SK-N-SH (cell line): ENCODE results near the gene BCO2.

Experiments used
- EP300 ChIP-seq, 2 experiments: IDR thresholded peaks; 2 replicates each; pipeline versions ENCODE4 v1.4.0 to v1.6.1; 2012; ENCODE audit warnings: borderline replicate concordance in 1 of 2, low read depth in 1 of 2, low read length in 1 of 2
- GABPA ChIP-seq: IDR thresholded peaks from 2 replicates; pipeline ENCODE4 v1.4.0; 2012; ENCODE audit warnings: low read depth, mild to moderate bottlenecking
- GATA2 ChIP-seq: sonication (generic); formaldehyde crosslinking; IDR thresholded peaks from 2 replicates; pipeline ENCODE4 v1.5.0; 2020; ENCODE audit warnings: mild to moderate bottlenecking, missing genetic modification reagents
- PBX3 ChIP-seq: IDR thresholded peaks from 2 replicates; pipeline ENCODE4; 2012
- TEAD4 ChIP-seq: IDR thresholded peaks from 2 replicates; pipeline ENCODE4 v1.4.0; 2012; ENCODE audit warnings: mild to moderate bottlenecking, borderline replicate concordance; ENCODE audit not compliant: insufficient read depth
- YY1 ChIP-seq: IDR thresholded peaks from 2 replicates; pipeline ENCODE4 v1.4.0; 2012; ENCODE audit warnings: low read depth, mild to moderate bottlenecking
- TF ChIP-seq, protein P1 (sequence below): fragments of 200-600 bp; sonication (generic); IDR thresholded peaks from 2 replicates; pipeline ENCODE4 v1.6.1; 2017; ENCODE audit warnings: antibody characterized with exemption, mild to moderate bottlenecking, moderate library complexity

- TF ChIP-seq, protein P1, sequence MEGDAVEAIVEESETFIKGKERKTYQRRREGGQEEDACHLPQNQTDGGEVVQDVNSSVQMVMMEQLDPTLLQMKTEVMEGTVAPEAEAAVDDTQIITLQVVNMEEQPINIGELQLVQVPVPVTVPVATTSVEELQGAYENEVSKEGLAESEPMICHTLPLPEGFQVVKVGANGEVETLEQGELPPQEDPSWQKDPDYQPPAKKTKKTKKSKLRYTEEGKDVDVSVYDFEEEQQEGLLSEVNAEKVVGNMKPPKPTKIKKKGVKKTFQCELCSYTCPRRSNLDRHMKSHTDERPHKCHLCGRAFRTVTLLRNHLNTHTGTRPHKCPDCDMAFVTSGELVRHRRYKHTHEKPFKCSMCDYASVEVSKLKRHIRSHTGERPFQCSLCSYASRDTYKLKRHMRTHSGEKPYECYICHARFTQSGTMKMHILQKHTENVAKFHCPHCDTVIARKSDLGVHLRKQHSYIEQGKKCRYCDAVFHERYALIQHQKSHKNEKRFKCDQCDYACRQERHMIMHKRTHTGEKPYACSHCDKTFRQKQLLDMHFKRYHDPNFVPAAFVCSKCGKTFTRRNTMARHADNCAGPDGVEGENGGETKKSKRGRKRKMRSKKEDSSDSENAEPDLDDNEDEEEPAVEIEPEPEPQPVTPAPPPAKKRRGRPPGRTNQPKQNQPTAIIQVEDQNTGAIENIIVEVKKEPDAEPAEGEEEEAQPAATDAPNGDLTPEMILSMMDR: no peak
- no peak for TF ChIP-seq EP300 (IDR thresholded peaks at IDR 0.05; ENCODE audit: borderline replicate concordance in 1 of 2, low read depth in 1 of 2, low read length in 1 of 2)
- no peak for TF ChIP-seq GATA2 (CRISPR knock-in tag)
- TF ChIP-seq GABPA: no peak
- no peak for TF ChIP-seq YY1
- TF ChIP-seq TEAD4: no peak
- no peak for TF ChIP-seq PBX3
Measured at GRCh38 chr11:112237451-112237850, 62.1 kb downstream of the BCO2 start.
